IPS-NIHi11 (cell line): Measurements from ENCODE around the gene MLEC.
"Not testable (repeated sequence)": the region's sequence is repeated elsewhere in the genome, so short reads cannot be mapped to it uniquely, and the experiment has no call there.

Source experiments
- DNase-seq: peaks from one replicate; pipeline ENCODE4 v3.0.0; 2012; ENCODE audit warnings: mixed read lengths, low spot score

MLEC gene

DNA sequence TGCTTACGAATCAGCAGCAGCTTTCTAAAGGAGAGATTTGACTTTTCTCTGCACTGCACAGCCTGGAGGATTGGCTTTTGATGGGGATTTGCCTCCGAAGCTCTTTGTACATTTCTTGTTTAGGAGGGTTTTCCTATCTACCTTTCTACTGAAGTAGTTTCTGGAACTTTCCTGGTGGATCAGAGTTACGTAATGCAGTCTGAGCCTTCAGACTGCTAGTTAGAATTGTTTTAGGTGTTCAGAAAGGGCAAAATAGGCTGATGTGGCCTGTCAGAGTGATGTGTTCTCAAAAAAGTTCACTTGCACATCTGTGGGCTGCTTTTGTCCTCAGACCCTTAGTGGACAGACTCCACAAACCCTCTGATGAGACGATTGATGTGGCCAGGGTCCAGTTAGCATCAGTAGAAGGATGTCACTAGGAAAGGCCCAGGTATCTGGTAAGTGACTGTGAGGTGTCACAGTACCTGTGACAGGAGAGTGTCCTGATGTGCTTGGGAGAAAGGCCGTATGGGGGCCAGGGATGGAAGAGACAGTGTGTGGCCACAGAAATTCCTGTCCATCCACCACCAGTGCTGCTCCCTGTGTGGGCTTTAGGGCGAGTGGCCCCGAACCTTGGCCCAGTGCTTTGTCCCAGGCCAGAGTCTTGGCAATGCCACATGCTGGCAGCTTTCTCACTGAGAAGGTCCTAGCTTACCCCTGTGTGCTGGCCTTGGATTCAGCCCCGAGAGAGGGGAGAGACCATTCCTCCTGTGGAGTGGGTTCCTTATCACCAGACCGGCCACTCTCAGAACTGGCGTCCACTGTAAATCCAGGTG is 34.2 kb downstream of the MLEC start:
- DNase-seq: no peak

- DNase-seq: no peak
Measured at GRCh38 chr12:120721866-120722265, 34.9 kb downstream of the MLEC start.

DNA sequence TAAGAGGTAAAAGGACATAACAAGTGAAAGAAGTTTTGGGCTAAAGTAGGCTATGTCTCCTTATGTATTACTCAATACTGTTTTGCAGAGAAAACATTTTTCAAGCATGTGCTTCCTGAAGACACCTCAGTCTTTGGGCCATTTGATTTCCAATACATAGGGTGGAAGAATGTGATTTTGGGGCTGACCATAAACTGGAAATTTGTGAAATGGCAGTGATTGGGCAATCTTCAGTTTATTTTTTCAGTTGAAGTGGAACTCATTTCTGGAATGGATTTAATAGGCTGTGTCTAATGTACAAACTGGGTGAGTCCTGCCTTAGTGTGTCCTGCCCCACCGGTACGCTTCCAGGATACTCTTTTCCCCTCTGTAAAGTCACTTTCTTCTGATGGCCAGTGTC is 35.8 kb downstream of the MLEC start:
- no peak for DNase-seq

- no peak for DNase-seq
Measured at GRCh38 chr12:120724720-120725119, 37.8 kb downstream of the MLEC start.

DNA sequence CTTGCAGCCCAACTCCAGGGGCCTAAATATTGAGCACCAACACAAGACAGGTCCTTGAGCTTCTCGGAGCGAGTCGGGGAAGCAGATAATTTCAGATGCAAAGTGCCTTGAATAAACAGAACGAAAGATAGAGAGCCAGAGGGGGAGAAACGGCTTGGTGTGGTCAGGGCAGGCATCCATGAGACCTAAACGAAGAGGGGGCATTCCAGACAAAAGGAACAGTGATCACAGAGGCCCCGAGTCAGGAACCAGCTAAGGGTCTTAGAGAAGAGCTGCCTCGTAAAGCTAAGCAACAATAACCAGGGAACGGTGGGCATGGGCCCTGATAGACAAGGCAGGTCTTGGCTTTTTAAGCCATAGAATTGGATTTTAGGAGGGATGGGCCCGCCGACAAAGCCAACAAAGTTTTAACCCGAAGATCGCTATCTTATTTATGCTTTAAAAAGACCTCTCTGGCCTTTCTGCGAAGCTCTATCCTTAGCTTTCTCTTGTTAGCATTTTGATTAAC is 38.3 kb downstream of the MLEC start:
- DNase-seq: no peak

DNA sequence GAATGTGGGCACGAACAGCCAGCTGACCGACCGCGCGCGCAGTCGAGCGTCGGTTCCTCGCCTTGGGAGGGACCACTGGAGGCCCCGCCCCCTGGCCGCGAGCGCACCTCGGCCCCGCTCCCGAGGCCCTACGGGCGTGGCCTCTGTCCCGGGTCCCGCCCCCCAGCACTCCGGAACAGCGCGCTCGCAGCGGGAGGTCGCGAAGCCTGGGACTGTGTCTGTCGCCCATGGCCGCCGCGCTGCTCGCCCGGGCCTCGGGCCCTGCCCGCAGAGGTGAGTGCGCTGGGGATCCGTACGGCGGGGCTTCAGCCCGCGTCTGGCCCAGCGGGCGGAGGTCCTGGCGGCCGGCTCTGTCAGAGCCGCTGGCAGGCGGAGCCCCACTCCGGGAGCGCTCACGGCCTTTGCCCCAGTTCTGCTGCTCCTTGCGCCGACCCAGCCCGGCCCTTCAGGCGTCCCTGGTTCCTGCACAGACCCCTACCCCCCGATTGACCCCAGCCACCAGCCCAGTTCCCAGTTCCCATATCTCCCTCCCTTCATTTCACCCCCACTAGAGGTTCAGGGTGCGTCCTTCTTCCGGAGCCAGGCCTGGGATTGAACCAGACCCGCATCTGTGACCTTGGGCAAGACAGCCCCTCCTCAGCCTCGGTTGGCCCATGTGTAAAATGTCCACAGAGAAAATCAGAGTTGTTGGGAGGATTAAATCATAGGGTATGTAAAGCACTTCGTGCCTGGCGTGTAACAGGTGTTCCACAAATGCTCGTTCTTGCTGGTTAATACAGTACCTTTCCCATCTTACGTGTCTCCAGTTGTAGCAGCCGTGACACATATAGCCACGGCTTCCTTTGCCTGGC is 38.9 kb downstream of the MLEC start, which contains the start of gene ACADS:
Gene ACADS (plus strand): TSS at position 168 of the 851 bp plus-strand sequence. CDS start 60 bp downstream, at position 228.
- peak; percentile 100 for DNase-seq

- no peak for DNase-seq
Measured at GRCh38 chr12:120726510-120726793, 39.5 kb downstream of the MLEC start.

- DNase-seq: no peak
Measured at GRCh38 chr12:120726961-120727360, 40.0 kb downstream of the MLEC start.

DNA sequence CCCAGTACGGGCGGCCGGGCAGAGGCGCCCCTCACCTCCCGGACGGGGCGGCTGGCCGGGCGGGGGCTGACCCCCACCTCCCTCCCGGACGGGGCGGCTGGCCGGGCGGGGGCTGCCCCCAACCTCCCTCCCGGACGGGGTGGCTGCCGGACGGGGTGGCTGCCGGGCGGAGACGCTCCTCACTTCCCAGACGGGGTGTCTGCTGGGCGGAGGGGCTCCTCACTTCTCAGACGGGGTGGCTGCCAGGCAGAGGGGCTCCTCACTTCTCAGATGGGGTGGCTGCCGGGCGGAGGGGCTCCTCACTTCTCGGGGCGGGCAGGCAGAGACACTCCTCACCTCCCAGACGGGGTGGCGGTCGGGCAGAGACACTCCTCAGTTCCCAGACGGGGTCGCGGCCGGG is 45.2 kb downstream of the MLEC start:
- DNase-seq: not testable (repeated sequence)

GRCh38 chr12:120733574-120733973 is 46.6 kb downstream of the MLEC start:
- DNase-seq: no peak

DNA sequence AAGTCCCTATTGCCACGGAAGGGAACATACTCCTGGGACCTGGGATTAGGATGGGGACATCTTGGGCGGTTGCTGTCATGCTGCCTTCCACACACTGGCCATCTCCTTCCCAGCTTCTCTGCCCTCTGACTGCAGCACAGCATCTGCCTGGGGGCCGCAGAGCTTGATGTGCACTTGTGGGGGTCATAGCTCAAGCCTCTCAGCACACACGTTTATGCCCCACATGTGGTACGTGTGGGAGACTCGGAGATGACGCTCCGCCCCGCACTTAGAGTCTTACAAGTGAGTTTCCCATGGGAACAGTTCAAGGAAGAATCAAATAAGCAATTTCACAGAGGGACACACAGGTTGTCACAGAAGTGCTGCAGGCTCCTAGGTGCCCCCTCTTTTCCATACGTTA is 47.3 kb downstream of the MLEC start:
- DNase-seq: no peak

DNA sequence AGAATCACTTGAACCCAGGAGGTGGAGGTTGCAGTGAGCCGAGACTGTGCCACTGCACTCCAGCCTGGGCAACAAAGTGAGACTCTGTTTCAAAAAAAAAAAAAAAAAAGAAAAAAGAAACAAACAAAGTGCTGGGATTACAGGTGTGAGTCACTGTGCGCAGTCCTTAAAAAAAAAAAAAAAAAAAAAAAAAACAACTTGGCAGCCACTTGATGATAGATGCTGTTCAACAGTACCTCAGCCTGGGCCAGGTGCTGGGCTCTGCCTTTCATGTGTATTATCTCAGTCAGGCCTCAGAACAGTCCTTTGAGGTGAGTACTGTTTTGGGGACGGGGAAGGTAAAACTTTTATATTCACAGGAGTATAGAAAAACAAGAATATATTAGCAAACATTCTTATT is 48.2 kb downstream of the MLEC start:
- no peak for DNase-seq

- no peak for DNase-seq
Measured at GRCh38 chr12:120736404-120737331, 49.7 kb downstream of the MLEC start.

DNA sequence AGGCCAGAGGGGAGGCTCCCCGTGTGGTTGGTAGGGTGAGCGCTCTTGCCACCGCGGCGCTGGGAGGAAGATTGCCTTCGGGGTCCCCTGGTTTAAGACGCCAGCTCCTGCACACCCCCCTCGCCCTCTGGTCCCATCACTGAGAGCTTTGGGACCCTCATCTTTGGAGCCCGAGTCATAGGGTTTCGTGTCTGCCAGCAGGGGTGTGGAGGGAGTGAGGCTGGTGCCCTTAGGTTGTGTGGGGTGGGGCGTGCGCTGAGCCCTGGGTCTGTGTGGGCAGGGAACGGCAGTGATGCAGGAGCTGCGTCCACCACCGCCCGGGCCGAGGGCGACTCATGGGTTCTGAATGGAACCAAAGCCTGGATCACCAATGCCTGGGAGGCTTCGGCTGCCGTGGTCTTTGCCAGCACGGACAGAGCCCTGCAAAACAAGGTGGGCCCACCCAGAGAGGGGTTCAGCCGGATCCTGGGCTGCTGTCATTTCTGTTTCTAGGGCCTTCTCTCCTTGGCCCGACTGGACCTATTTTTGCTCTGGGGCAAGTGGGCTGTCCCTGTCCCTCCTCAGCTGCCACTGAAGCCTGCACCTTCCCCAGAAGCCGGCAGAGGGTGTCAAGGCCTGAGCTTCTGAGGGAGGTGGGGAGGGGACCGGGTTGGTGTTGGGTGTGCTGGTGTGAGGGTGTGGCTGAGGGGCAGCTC is 50.8 kb downstream of the MLEC start:
- peak; percentile 68 for DNase-seq

DNA sequence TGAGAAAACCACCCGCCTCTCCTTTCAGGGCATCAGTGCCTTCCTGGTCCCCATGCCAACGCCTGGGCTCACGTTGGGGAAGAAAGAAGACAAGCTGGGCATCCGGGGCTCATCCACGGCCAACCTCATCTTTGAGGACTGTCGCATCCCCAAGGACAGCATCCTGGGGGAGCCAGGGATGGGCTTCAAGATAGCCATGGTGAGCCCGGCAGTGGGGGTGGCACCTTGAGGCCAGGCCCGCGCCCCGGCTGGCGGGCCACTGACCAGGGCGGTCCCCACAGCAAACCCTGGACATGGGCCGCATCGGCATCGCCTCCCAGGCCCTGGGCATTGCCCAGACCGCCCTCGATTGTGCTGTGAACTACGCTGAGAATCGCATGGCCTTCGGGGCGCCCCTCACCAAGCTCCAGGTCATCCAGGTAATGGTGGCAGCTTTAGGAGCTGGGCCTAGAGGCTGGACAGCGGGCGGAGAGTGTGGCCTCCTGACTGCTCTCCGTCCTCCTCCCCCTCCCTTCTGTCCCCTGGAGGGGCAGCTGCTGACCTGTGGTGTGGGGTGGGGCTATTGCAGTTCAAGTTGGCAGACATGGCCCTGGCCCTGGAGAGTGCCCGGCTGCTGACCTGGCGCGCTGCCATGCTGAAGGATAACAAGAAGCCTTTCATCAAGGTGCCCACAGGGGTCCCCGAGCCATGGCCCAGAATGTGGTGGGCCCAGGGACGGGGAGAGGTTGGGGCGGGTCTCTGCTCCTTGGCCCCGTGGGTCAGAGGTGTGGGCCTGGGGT is 51.5 kb downstream of the MLEC start:
- DNase-seq: no peak

GRCh38 chr12:120739031-120739762 is 52.2 kb downstream of the MLEC start:
- DNase-seq: no peak

DNA sequence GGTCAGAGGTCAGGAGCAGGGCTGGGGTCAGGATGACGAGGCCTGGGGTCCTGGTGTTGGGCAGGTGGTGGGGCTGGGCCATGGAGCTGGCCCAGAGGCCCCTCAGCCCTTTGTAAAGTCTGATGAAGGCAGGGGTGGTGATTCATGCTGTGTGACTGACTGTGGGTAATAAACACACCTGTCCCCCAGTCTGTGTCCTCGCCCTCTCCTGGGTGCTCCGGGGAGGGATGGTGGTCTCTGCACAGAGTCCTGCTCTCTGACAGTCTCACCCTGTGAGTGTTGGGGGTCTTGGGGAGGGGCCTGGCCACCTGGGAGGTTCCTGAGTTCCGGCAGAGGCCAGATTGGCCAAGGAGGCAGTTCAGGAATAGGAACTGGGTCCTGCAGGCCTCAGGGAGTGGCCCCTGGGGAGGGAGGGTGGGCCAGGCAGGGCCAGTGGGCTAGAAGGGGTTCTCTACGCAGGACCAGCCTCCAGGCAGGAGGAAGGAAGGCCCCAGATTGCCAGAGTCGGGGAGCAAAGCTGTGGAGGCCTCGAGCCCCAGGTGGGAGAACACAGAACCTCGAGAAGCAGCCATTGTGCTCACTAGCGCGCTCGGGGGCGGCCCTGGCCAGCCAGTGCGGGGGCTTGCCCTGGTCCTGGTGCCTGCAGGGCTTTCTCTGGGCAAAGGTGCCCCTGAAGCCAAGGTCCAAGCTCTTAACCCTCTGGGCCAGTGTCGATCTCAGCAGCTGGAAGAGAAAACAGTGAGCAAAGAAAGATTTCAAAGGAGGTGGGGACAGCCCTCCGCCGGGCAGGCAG is 53.1 kb downstream of the MLEC start:
- DNase-seq: no peak

GRCh38 chr12:120740871-120741270 is 53.9 kb downstream of the MLEC start:
- DNase-seq: no peak
